Stimulated activated CD8-positive, alpha-beta memory T cell treated with anti-CD3 and anti-CD28 coated beads, Interleukin-4, amount 100 ng/mL, for 24 hours (primary cell): ENCODE results near the gene SLC11A2.
"Not testable (repeated sequence)": the region's sequence is repeated elsewhere in the genome, so short reads cannot be mapped to it uniquely, and the experiment has no call there.

ENCODE experiments used
- DNase-seq: peaks from one replicate; pipeline ENCODE4 v3.0.0-alpha.2; 2020; ENCODE audit warnings: low read depth

SLC11A2 gene

GRCh38 chr12:51025338-51025835 lies 797 bp downstream of the SLC11A2 start:
- DNase-seq = no peak

GRCh38 chr12:51023625-51024382 lies 2.4 kb downstream of the SLC11A2 start:
- DNase-seq = no peak

GRCh38 chr12:51021694-51022093 lies 4.5 kb downstream of the SLC11A2 start:
- no peak for DNase-seq

GRCh38 chr12:51020448-51021182 lies 5.6 kb downstream of the SLC11A2 start:
- DNase-seq = no peak

GRCh38 chr12:51019927-51020326 lies 6.3 kb downstream of the SLC11A2 start:
- no peak for DNase-seq

- DNase-seq = no peak
These were observed 7.2 kb downstream of the SLC11A2 start for GRCh38 chr12:51018956-51019355.

- DNase-seq = no peak
These were observed 8.7 kb downstream of the SLC11A2 start for GRCh38 chr12:51017452-51017851.

GRCh38 chr12:51014467-51014866 lies 11.7 kb downstream of the SLC11A2 start:
- DNase-seq = not testable (repeated sequence)

GRCh38 chr12:51013441-51013840 lies 12.7 kb downstream of the SLC11A2 start:
- no peak for DNase-seq

GRCh38 chr12:51012570-51013236 lies 13.5 kb downstream of the SLC11A2 start:
- DNase-seq = no peak

- DNase-seq = no peak
These were observed 14.2 kb downstream of the SLC11A2 start for GRCh38 chr12:51011955-51012354.

- DNase-seq = peak; percentile 15
These were observed 17.1 kb downstream of the SLC11A2 start for GRCh38 chr12:51009056-51009440.

GRCh38 chr12:51008329-51009055 lies 17.7 kb downstream of the SLC11A2 start:
- DNase-seq = no peak

GRCh38 chr12:51005671-51006070 lies 20.5 kb downstream of the SLC11A2 start:
- no peak for DNase-seq

- no peak for DNase-seq
These were observed 21.2 kb downstream of the SLC11A2 start for GRCh38 chr12:51005030-51005429.

GRCh38 chr12:51004504-51004903 lies 21.7 kb downstream of the SLC11A2 start:
- DNase-seq = no peak

GRCh38 chr12:51001799-51002198 lies 24.4 kb downstream of the SLC11A2 start:
- no peak for DNase-seq

- no peak for DNase-seq
These were observed 25.9 kb downstream of the SLC11A2 start for GRCh38 chr12:51000245-51000644.

- no peak for DNase-seq
These were observed 27.1 kb downstream of the SLC11A2 start for GRCh38 chr12:50999093-50999492.

- DNase-seq = no peak
These were observed 33.4 kb downstream of the SLC11A2 start for GRCh38 chr12:50992819-50993218.

GRCh38 chr12:50991291-50991690 lies 34.9 kb downstream of the SLC11A2 start:
- DNase-seq = no peak

GRCh38 chr12:50990791-50991190 lies 35.4 kb downstream of the SLC11A2 start:
- DNase-seq = no peak
